NT2/D1 (cell line): ENCODE data around the gene SETMAR.

Source experiments
- YY1 ChIP-seq: IDR thresholded peaks from 2 replicates; pipeline ENCODE4 v1.6.1; 2011; ENCODE audit not compliant: insufficient read length, insufficient read depth
- ZNF274 ChIP-seq: IDR thresholded peaks from 2 replicates; pipeline ENCODE4 v1.6.1; 2011; ENCODE audit warnings: mild to moderate bottlenecking, low read depth, low read length

DNA sequence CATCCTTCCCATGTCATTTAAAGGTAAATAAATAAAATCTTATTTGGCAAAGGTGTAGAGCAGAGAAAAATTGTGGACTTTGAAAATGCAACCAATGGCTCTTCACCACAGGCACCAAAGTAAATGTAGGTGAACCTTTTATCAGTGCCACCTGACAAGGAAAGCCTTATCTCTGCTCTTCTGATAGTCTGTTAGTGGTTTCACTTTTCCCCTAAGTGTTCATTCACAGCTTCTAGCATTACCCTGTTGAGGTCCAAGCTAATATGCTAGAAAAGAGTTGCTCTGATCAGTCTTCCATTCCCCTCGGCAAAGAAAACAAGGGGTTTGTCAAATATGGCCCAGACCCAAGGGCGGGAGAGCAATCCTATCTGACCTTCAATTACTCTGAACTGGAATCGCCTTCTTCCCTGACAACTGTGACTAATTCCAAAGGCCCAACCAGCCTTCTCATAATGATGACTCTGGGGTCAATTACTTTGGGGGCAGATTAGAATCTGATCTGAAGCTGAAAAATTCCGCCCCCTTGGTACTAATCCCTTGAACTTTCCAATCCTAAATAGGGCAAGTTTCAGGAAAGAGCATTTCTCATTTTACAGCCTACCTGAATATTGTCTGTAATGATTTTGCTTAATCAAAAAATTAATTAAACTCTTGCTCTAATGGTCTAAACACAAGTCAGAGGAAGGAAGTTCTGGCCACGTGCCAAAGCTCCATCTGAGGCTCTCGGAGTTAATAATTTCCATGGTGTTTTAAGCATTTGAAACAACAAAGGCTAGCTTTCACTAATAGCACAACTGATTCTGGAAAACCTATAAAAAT, 52.4 kb downstream of the SETMAR start:
- TF ChIP-seq ZNF274 (no peak), YY1 (no peak)
